GM19468 (cell line): ENCODE results near the gene RIPK3.
A peak's percentile ranks its signal among the peaks of the same experiment; 100 is the strongest.
"Not testable (repeated sequence)": the region's sequence is repeated elsewhere in the genome, so short reads cannot be mapped to it uniquely, and the experiment has no call there.

Source experiments
- ATAC-seq: cut with Tn5 transposase; IDR thresholded peaks from one replicate; pipeline ENCODE4 v1.9.1; 2021; ENCODE audit warnings: mild to moderate bottlenecking, moderate library complexity, moderate number of reproducible peaks; ENCODE audit not compliant: unreplicated experiment; ENCODE audit errors: extremely low read depth

The RIPK3 gene

GRCh38 chr14:24339284-24340151 lies at the start of gene RIPK3:
TSS of gene RIPK3 (minus strand) at chr14:24339991. CDS start at chr14:24339826, 165 bp downstream.
- peak; percentile 65 for ATAC-seq

- ATAC-seq, result no peak
Measured at GRCh38 chr14:24389226-24389848, 49.5 kb upstream of the RIPK3 start.

- ATAC-seq, result no peak
Measured at GRCh38 chr14:24388474-24389179, 48.8 kb upstream of the RIPK3 start.

DNA sequence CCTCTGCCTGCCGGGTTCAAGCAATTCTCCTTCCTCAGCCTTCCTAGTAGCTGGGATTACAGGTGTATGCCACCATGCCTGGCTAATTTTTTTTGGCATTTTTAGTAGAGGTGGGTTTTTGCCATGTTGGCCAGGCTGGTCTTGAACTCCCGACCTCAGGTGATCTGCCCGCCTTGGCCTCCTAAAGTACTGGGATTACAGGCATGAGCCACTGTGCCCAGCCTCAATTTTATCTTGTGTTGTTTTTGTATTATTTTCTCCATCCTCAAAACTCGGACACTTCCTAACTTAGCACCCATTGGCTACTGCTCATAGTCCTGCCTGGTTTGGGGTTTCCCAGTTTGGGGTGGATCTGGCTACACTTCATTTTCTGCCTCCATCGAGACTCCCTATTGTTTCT lies 47.8 kb upstream of the RIPK3 start:
- ATAC-seq, result not testable (repeated sequence)

- ATAC-seq, result no peak
Measured at GRCh38 chr14:24387009-24387345, 47.2 kb upstream of the RIPK3 start.

- ATAC-seq, result no peak
Measured at GRCh38 chr14:24385524-24385923, 45.7 kb upstream of the RIPK3 start.

GRCh38 chr14:24384169-24384568 lies 44.4 kb upstream of the RIPK3 start:
- no peak for ATAC-seq

- ATAC-seq, result no peak
Measured at GRCh38 chr14:24382064-24382371, 42.2 kb upstream of the RIPK3 start.

- no peak for ATAC-seq
Measured at GRCh38 chr14:24381363-24382063, 41.7 kb upstream of the RIPK3 start.

- ATAC-seq, result no peak
Measured at GRCh38 chr14:24379907-24380730, 40.3 kb upstream of the RIPK3 start.

DNA sequence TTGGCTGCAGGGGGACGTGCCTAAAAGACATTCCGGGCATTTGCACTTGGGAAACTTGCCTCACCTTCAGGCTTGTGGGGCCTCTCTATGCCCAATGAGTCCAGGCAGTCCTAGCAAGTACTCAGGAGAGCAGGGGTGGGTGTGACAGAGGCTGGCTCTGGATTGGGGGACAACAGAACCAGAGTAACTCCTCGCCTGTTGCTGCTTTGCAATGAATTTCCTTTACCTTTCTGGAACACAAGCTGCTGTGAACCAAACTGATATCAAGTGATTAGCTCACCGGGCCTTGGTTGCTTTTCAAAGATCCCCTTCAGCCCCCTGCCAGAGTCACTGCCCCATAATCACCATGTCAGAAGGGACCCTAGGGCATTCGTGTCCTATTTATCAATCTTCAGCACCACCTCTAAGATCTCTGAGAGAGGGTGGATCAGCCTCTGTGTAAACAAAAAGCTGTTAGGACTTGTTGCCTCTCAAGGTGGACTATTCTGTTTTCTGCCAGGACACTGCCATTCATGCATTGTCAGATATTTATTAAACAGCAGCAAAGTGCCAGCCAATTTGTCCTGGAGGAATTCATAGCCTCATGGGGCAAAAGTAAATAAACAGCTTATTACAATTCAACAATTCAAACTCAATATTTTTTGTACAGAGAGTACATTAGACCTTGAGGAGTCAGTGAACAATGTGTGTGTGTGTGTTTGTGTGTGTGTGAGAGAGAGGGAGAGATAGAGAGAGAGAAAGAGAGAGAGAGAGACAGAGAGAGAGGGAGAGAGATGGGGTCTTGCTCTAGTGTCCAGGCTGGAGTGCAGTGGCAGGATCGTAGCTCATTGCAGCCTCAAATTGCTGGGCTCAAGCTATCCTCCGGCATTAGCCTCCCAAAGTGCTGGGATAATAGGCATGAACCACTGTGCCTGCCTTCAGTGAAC lies 39.5 kb upstream of the RIPK3 start:
- ATAC-seq, result no peak

- ATAC-seq, result no peak
Measured at GRCh38 chr14:24378327-24378726, 38.5 kb upstream of the RIPK3 start.

GRCh38 chr14:24377657-24378056 lies 37.9 kb upstream of the RIPK3 start:
- no peak for ATAC-seq

DNA sequence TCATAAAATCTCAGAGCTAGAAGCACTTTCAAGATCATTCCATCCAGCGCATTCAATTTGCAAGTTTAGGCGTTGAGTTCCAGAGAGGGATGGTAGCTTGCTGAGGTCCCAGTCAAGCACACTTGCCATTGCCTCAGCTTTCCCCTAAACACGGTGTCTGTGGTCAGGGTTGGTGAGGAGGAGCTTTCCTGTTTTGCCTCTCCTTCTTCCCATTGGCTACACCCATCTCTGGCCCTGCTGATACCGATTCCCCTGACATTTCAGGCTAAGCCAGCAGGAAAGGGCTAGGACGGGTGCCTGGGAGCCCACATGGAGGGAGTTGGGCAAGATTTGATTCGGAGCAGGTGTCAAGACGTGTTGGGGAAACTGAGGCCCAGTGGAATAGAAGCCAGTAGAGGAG lies 37.3 kb upstream of the RIPK3 start:
- ATAC-seq, result no peak

- ATAC-seq, result no peak
Measured at GRCh38 chr14:24376448-24377070, 36.8 kb upstream of the RIPK3 start.

DNA sequence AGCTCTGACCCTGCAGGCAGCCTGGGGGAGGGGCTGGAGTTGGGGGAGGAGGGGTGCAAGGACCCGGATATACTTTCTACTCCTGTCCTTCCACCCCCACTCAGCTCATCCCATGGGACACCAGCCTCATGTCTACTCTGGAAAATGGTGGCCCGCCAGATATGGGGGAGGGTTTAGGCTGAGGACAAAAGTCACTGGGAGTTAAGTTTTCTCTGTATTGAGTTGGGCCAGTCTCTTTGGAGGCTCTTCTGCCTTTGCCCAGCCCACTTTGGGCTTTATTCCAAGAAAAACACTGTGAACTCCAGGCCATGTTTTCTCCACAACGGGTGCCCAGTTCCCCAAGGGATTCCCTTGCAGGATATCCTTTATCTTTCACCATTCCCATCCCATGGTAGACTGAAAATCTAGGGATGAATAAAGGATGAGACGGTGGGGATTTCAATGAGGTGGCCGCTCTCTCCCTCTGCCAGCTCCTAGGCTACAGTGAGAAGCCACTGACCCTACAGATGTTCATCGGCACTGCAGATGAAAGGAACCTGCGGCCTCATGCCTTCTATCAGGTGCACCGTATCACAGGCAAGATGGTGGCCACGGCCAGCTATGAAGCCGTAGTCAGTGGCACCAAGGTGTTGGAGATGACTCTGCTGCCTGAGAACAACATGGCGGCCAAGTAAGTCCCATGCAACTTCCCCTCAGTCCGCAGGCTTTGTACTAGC lies 33.1 kb upstream of the RIPK3 start:
- no peak for ATAC-seq

- ATAC-seq, result not testable (repeated sequence)
Measured at GRCh38 chr14:24371605-24372004, 31.8 kb upstream of the RIPK3 start.

GRCh38 chr14:24370748-24371147 lies 31.0 kb upstream of the RIPK3 start:
- no peak for ATAC-seq
